H1 (cell line): ENCODE measurements around the gene CCDC196. TPM values are rescaled to one million over a fixed set of nuclear protein-coding genes. Genes with fewer than 3 reads are reported as not detected.

Experiments used
- CTCF ChIA-PET: fragments of 300-600 bp; sonication (Branson Sonifier 250); formaldehyde crosslinking; loops from one replicate; lab custom pipeline; 2021; ENCODE audit not compliant: partially characterized antibody; lab: Charles Lee
- POLR2A ChIA-PET: fragments of 300-600 bp; sonication (Branson Sonifier 250); formaldehyde crosslinking; loops from one replicate; lab custom pipeline; 2021; ENCODE audit warnings: inconsistent platforms; ENCODE audit not compliant: partially characterized antibody; lab: Charles Lee
- DNase-seq, 2 experiments: peaks; one replicate each; pipeline versions ENCODE4 v3.0.0 to v3.0.0-alpha.2; 2010 to 2022; ENCODE audit warnings: low spot score in 2 of 2, low read depth in 1 of 2, mixed read lengths in 1 of 2
- FAIRE-seq: peaks from 2 replicates; lab custom pipeline; 2011; peaks lifted over from hg19 to GRCh38; lab: Jason Lieb, UNC
- H2AFZ ChIP-seq: 2 replicates; pipeline ENCODE4 v1.8.1; 2012; ENCODE audit warnings: low read length, inconsistent platforms
- H2AK5ac ChIP-seq: 2 replicates; pipeline ENCODE4 v1.6.1; 2013; ENCODE audit warnings: low read depth, low read length
- H2BK120ac ChIP-seq: replicated peaks from 2 replicates; pipeline ENCODE3; 2013; ENCODE audit warnings: low read depth, low read length, inconsistent platforms
- H2BK12ac ChIP-seq: 2 replicates; pipeline ENCODE4 v1.6.1; 2013; ENCODE audit warnings: low read depth, low read length
- H2BK15ac ChIP-seq: 2 replicates; pipeline ENCODE4 v1.6.1; 2013; ENCODE audit warnings: low read length
- H2BK20ac ChIP-seq: 2 replicates; pipeline ENCODE4 v1.6.1; 2013; ENCODE audit warnings: low read length
- H2BK5ac ChIP-seq: 2 replicates; pipeline ENCODE4 v1.6.1; 2013; ENCODE audit warnings: low read depth, low read length
- H3K14ac ChIP-seq: 2 replicates; pipeline ENCODE4 v1.6.1; 2013; ENCODE audit warnings: inconsistent platforms; ENCODE audit not compliant: insufficient read length
- H3K18ac ChIP-seq: 2 replicates; pipeline ENCODE4 v1.6.1; 2013; ENCODE audit warnings: low read length; ENCODE audit errors: extremely low read depth
- H3K23ac ChIP-seq: 2 replicates; pipeline ENCODE4 v1.6.1; 2013; ENCODE audit warnings: inconsistent platforms; ENCODE audit not compliant: insufficient read length
- H3K23me2 ChIP-seq: 2 replicates; pipeline ENCODE4 v1.6.1; 2013; ENCODE audit warnings: low read depth, low read length
- H3K27ac ChIP-seq: 2 replicates; pipeline ENCODE4 v1.6.1; 2011; ENCODE audit warnings: low read depth, low read length, inconsistent platforms
- H3K27me3 ChIP-seq, 4 experiments: replicated peaks in 1 of 4; 1 replicate in 1 of 4; 2 replicates in 3 of 4; pipeline versions ENCODE4 v1.6.1 to v1.8.1; 2011 to 2013; ENCODE audit warnings: low read length in 3 of 4, mild to moderate bottlenecking in 3 of 4, inconsistent platforms in 2 of 4, mixed read lengths in 2 of 4, moderate library complexity in 1 of 4; ENCODE audit not compliant: control insufficient read depth in 3 of 4, insufficient read depth in 3 of 4; ENCODE audit errors: extremely low read depth in 1 of 4
- H3K36me3 ChIP-seq, 4 experiments: 2 replicates each; pipeline versions ENCODE4 v1.6.1 to v1.8.1; 2011 to 2013; ENCODE audit warnings: mild to moderate bottlenecking in 4 of 4, low read length in 3 of 4, moderate library complexity in 2 of 4, control low read depth in 1 of 4, inconsistent platforms in 1 of 4; ENCODE audit not compliant: insufficient read depth in 4 of 4, control insufficient read depth in 2 of 4
- H3K4ac ChIP-seq: replicated peaks from 2 replicates; pipeline ENCODE3; 2013; ENCODE audit warnings: low read length, low read depth, mixed read lengths, inconsistent platforms; ENCODE audit not compliant: insufficient read length
- H3K4me1 ChIP-seq, 4 experiments: replicated peaks in 1 of 4; 1 replicate in 1 of 4; 2 replicates in 3 of 4; pipeline versions ENCODE4 v1.6.1 to v1.8.1; 2011 to 2013; ENCODE audit warnings: low read length in 3 of 4, inconsistent platforms in 2 of 4, mixed read lengths in 1 of 4; ENCODE audit not compliant: insufficient read depth in 4 of 4, control insufficient read depth in 3 of 4
- H3K4me2 ChIP-seq, 2 experiments: 2 replicates each; pipeline versions ENCODE4 v1.6.1 to v1.8.1; 2011 to 2013; ENCODE audit warnings: low read depth in 2 of 2, low read length in 2 of 2, control low read depth in 1 of 2, inconsistent platforms in 1 of 2, mild to moderate bottlenecking in 1 of 2; ENCODE audit not compliant: insufficient read depth in 1 of 2
- H3K4me3 ChIP-seq, 4 experiments: fragments of 200-600, 300-600 bp in 1 of 4; sonication (generic), shearing (Covaris generic), sonication (Bioruptor Twin) in 1 of 4; 2 replicates each; pipeline versions ENCODE4 v1.5.1 to v1.8.1; 2011 to 2016; ENCODE audit warnings: low read length in 4 of 4, low read depth in 3 of 4, control low read depth in 2 of 4, inconsistent platforms in 2 of 4, mild to moderate bottlenecking in 2 of 4, mixed read lengths in 1 of 4, moderate library complexity in 1 of 4; ENCODE audit not compliant: insufficient read depth in 2 of 4; ENCODE audit errors: extremely low read depth in 1 of 4
- H3K56ac ChIP-seq: replicated peaks from 2 replicates; pipeline ENCODE3; 2013; ENCODE audit warnings: low read depth, mild to moderate bottlenecking, mixed read lengths, low read length, inconsistent platforms; ENCODE audit not compliant: insufficient read length
- H3K79me1 ChIP-seq: 2 replicates; pipeline ENCODE4 v1.6.1; 2013; ENCODE audit warnings: low read depth, low read length, control low read depth
- H3K79me2 ChIP-seq, 2 experiments: 2 replicates each; pipeline versions ENCODE4 v1.6.1 to v1.8.1; 2012 to 2013; ENCODE audit warnings: low read length in 2 of 2, mild to moderate bottlenecking in 2 of 2, inconsistent platforms in 1 of 2; ENCODE audit not compliant: insufficient read depth in 2 of 2, control insufficient read depth in 1 of 2
- H3K9ac ChIP-seq, 4 experiments: replicated peaks in 1 of 4; 1 replicate in 1 of 4; 2 replicates in 3 of 4; pipeline versions ENCODE4 v1.6.1 to v1.8.1; 2011 to 2013; ENCODE audit warnings: low read depth in 3 of 4, low read length in 3 of 4, control low read depth in 2 of 4, mild to moderate bottlenecking in 2 of 4, moderate library complexity in 2 of 4, inconsistent platforms in 1 of 4; ENCODE audit errors: extremely low read depth in 1 of 4
- H3K9me3 ChIP-seq, 2 experiments: 2 replicates each; pipeline versions ENCODE4 v1.6.1 to v1.8.1; 2012 to 2013; ENCODE audit warnings: mild to moderate bottlenecking in 2 of 2, moderate library complexity in 2 of 2, control low read depth in 1 of 2, inconsistent platforms in 1 of 2, low read depth in 1 of 2, low read length in 1 of 2, mixed read lengths in 1 of 2; ENCODE audit not compliant: insufficient read depth in 2 of 2
- H4K20me1 ChIP-seq, 2 experiments: replicated peaks in 1 of 2; 2 replicates each; pipeline versions ENCODE3 to v1.8.1; 2011 to 2013; ENCODE audit warnings: inconsistent platforms in 2 of 2, low read length in 2 of 2, mild to moderate bottlenecking in 1 of 2; ENCODE audit not compliant: insufficient read depth in 2 of 2, control insufficient read depth in 1 of 2
- H4K5ac ChIP-seq: 2 replicates; pipeline ENCODE4 v1.6.1; 2013; ENCODE audit warnings: low read length, low read depth, mixed read lengths, inconsistent platforms; ENCODE audit not compliant: insufficient read length
- H4K8ac ChIP-seq: 2 replicates; pipeline ENCODE4 v1.8.0; 2013; ENCODE audit warnings: mild to moderate bottlenecking, moderate library complexity, low read length, inconsistent platforms; ENCODE audit not compliant: insufficient read depth; ENCODE audit errors: extremely low read depth
- H4K91ac ChIP-seq: replicated peaks from 2 replicates; pipeline ENCODE3; 2013; ENCODE audit warnings: low read length, mixed read lengths, inconsistent platforms; ENCODE audit not compliant: insufficient read length
- ASH2L ChIP-seq: fragments of 200-600, 300-600 bp; sonication (generic); IDR thresholded peaks from one replicate; pipeline ENCODE4 v1.7.1; 2017; ENCODE audit warnings: low read length
- BACH1 ChIP-seq: IDR thresholded peaks from 2 replicates; pipeline ENCODE4 v1.6.1; 2012; ENCODE audit warnings: low read length, improper control_type of control experiment
- CBX5 ChIP-seq: fragments of 300-800, 300-1000 bp; sonication (generic); IDR thresholded peaks from 2 replicates; pipeline ENCODE4 v1.7.1; 2016; ENCODE audit warnings: antibody characterized with exemption, low read length, low read depth
- HDAC2 ChIP-seq, 2 experiments: fragments of 300-600 bp in 1 of 2; sonication (generic) in 1 of 2; IDR thresholded peaks; 2 replicates each; pipeline ENCODE4 v1.6.1; 2011 to 2012; ENCODE audit warnings: low read depth in 2 of 2, low read length in 2 of 2, mild to moderate bottlenecking in 2 of 2, moderate library complexity in 2 of 2, borderline replicate concordance in 1 of 2, inconsistent platforms in 1 of 2
- KDM4A ChIP-seq: IDR thresholded peaks from one replicate; pipeline ENCODE4 v1.7.1; 2012; ENCODE audit warnings: low read depth, mild to moderate bottlenecking, moderate library complexity, low read length, inconsistent platforms; ENCODE audit not compliant: severe bottlenecking
- NANOG ChIP-seq: IDR thresholded peaks from 2 replicates; pipeline ENCODE4 v1.6.1; 2011; ENCODE audit warnings: low read length, low read depth, mild to moderate bottlenecking, inconsistent platforms; ENCODE audit not compliant: insufficient read depth, poor library complexity, severe bottlenecking
- POU5F1 ChIP-seq: IDR thresholded peaks from 2 replicates; pipeline ENCODE4 v1.6.1; 2011; ENCODE audit warnings: low read depth, mild to moderate bottlenecking, low read length, moderate library complexity
- RNF2 ChIP-seq: fragments of 200-900, 300-1000 bp; sonication (generic); IDR thresholded peaks from 2 replicates; pipeline ENCODE4 v1.7.1; 2016; ENCODE audit warnings: borderline replicate concordance, low read depth, mild to moderate bottlenecking, antibody characterized with exemption, low read length; ENCODE audit not compliant: poor library complexity, severe bottlenecking; ENCODE audit errors: missing control alignments
- SRF ChIP-seq: IDR thresholded peaks from 2 replicates; pipeline ENCODE4 v1.6.1; 2011; ENCODE audit warnings: mild to moderate bottlenecking, low read depth, low read length, moderate library complexity
- SUZ12 ChIP-seq: fragments of 200-600 bp; sonication (generic); IDR thresholded peaks from 2 replicates; pipeline ENCODE4 v1.6.1; 2012; ENCODE audit warnings: mild to moderate bottlenecking, inconsistent platforms, low read length, moderate library complexity, mixed read lengths
- WGBS, 2 experiments: shearing (Covaris generic) in 1 of 2; methylation state at CpG; one replicate each; pipeline versions ENCODE4 v1.1.6 to v1.1.7; 2013 to 2015; ENCODE audit warnings: low lambda C conversion rate in 2 of 2, mixed read lengths in 2 of 2, inconsistent platforms in 1 of 2, low coverage in 1 of 2, missing lambda C conversion rate in 1 of 2; ENCODE audit not compliant: insufficient replicate concordance in 2 of 2, insufficient coverage in 1 of 2, insufficient read length in 1 of 2; ENCODE audit errors: extremely low coverage in 1 of 2, missing lambda C conversion rate in 1 of 2; 5-methylcytosine and 5-hydroxymethylcytosine counted together
- polyA plus RNA-seq, 7 experiments: library from polyadenylated mRNA; depleted of rRNA in 3 of 7; stranded (reverse) in 5 of 7; unstranded in 2 of 7; fragments of >200 nt in 5 of 7; fragments of 200-250 nt in 2 of 7; gene quantifications; 1 replicate in 5 of 7; 2 replicates in 1 of 7; 4 replicates in 1 of 7; pipeline versions ENCODE4 v1.2.1 to v1.2.3, GENCODE V29; 2011 to 2013; ENCODE audit warnings: missing spikeins in 2 of 7, mixed read lengths in 2 of 7
- total RNA-seq: library from RNA; stranded (reverse); fragmentation: NEBNext Ultra II Directional; extraction: Animal tissue kit (Norgen Biotek cat#: 25700); gene quantifications from 2 replicates; pipeline ENCODE4 v1.2.1, GENCODE V29; 2021

Gene CCDC196
- total and polyA plus RNA-seq, 2 of the 8 experiments (the other 6 are each of a cell fraction or from before 2014, with no cell fraction given), result not detected

DNA sequence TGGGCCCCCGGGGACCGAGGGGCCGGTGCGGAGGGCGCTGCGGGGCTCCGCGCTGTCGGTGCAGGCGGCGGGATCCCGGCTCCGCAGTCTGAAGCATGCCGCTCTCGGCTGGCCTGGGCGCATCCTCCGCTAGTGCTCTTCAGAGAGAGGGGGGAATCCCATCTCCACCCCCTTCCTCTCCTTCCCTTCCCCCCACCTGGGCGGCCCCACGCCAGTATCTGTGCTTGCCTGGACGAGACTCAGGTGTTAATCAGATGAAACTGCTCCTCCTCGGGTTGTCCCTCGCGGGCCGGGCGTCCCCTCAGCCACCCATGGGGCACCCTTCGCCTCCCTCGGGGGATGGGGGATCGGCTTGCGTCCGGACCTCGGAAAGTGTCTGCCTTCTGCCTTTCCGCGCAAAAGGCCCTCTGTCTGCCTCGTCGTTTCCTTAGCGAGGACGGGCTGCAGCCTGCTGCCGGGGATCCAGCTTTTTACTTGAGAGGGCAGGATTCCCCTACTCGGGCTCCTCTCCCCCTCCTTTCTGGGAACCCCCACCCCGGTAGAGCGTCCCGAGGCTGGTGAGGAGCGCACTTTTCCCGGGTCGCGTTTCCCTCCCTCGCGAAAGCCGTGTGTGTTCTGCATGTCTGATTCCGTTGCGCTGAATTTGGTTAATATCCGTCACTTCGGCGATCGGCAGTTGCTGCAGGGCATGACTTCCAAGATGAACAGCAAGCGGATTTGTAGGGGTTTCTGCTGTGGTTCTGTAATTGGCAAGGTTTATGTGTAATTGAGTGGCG is 22.9 kb downstream of the CCDC196 start:
- Histone ChIP-seq H3K79me1 (no peaks in the 10 kb centered on the region), H3K23me2 (peaks cover 13% of the 10 kb centered on the region), H3K4ac (no peak overlapping the region), H2BK15ac (no peak overlapping the region), H2BK5ac (no peak overlapping the region), H3K27ac (no peak overlapping the region), H3K4me3 (peak overlapping the region; percentile 82 to 96 (median 91)), H2AFZ (no peak overlapping the region), H4K5ac (no peak overlapping the region), H4K8ac (no peak overlapping the region; the same call in 1 of the 2 replicates), H4K91ac (no peak overlapping the region), H3K9me3 (no peaks in the 10 kb centered on the region), H3K4me1 (peaks cover 0 to 3% (median 0%) of the 10 kb centered on the region in 4 experiments; a peak in 2 of 7 replicates), H2BK20ac (no peak overlapping the region), H3K18ac (peak overlapping the region; percentile 48), H3K27me3 (peaks cover 0 to 11% (median 5%) of the 10 kb centered on the region in 4 experiments; a peak in 4 of 7 replicates), H3K9ac (peak overlapping the region in 3 of 4 experiments; percentile 46 to 77 (median 74); a peak in 6 of 7 replicates), H3K56ac (no peak overlapping the region), H3K23ac (no peak overlapping the region), H4K20me1 (peaks cover 3 to 4% of the 10 kb centered on the region in 2 experiments), H3K79me2 (peaks cover 0 to 48% of the 10 kb centered on the region in 2 experiments), H3K4me2 (peak overlapping the region; percentile 85 to 87), H2AK5ac (no peak overlapping the region), H2BK12ac (no peak overlapping the region), H3K14ac (peak overlapping the region; percentile 49), H3K36me3 (no peaks in the 10 kb centered on the region), H2BK120ac (no peak overlapping the region)
- CTCF ChIA-PET, result interaction anchor here (1.2 kb wide), 2 partner anchors 16 to 850 kb away, joined by 3 to 4 read pairs; partner anchors contain the start of gene ATP6V1D
- WGBS, 2 experiments, result 3% methylated on average over 35 of the region's 57 CpGs; no CpG with 5 or more reads in 1 of the 2 experiments
- FAIRE-seq (no peak), DNase-seq (peak in 1 of 2 experiments; percentile 67)
- POLR2A ChIA-PET, result interaction anchor here (1.1 to 1.2 kb wide), 2 partner anchors 13 to 19 kb away, joined by 3 read pairs; no protein-coding TSS in a partner anchor
- TF ChIP-seq POU5F1, result no peak
- peak; percentile 58 for TF ChIP-seq KDM4A
- TF ChIP-seq ASH2L, result peak; percentile 49
- peak; percentile 14; the same call in 1 of the 2 replicates for TF ChIP-seq SUZ12
- TF ChIP-seq CBX5, result no peak
- TF ChIP-seq NANOG, result no peak
- no peak for TF ChIP-seq BACH1
- TF ChIP-seq HDAC2 (IDR thresholded peaks at IDR 0.05; ENCODE audit: borderline replicate concordance in 1 of 2, low read depth in 2 of 2, low read length in 2 of 2), result 0 out of 4 replicates have a peak, but pooled peaks of 1 of the 2 experiments have one; percentile 15
- peak; percentile 35 for TF ChIP-seq RNF2
- TF ChIP-seq SRF, result no peak
